ENCODE data around the gene ST6GAL1. TPM values are rescaled to one million over a fixed set of nuclear protein-coding genes. Genes with fewer than 3 reads are reported as not detected.

The ST6GAL1 gene
- polyA plus RNA-seq, 3 donors: 19.0 to 24.4 (median 20.5) TPM

DNA sequence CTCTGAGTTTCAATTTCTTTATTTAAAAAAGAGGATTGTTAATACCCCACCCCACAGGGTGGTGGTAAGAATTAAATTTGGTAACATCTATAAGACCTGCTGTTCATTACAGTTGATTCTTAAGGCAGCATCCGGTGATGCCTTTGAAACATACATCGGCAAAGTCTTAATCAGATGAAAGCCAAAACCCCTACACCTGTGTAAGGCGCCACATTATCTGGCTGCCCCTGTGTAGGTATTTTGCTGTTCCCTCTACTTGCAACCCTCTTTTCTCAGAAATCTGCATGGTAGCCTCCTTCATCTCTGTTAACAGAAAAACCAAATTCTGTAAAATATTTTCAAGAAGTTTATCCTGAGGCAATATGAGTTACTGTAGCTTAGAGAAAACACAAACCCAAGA lies 90.0 kb downstream of the ST6GAL1 start:
- Histone ChIP-seq H2AFZ (ENCODE audit: insufficient read depth, low read depth, low read length, poor library complexity, severe bottlenecking) (no peak overlapping the region), H3K27ac (ENCODE audit: low read depth in 1 of 2, low read length in 2 of 2) (no peak overlapping the region), H3K4me1 (ENCODE audit: control insufficient read depth in 1 of 2, insufficient read depth in 2 of 2, low read length in 2 of 2) (peaks cover 32 to 38% of the 10 kb centered on the region in 2 donors), H3K4me2 (replicated peaks; ENCODE audit: extremely low read depth, low read length, poor library complexity, severe bottlenecking) (no peak overlapping the region), H3K9ac (ENCODE audit: insufficient read depth, low read length, poor library complexity, severe bottlenecking) (no peak overlapping the region), H3K27me3 (ENCODE audit: control insufficient read depth in 2 of 2, insufficient read depth in 2 of 2, low read length in 2 of 2) (no peaks in the 10 kb centered on the region), H3K4me3 (replicated peaks in 1 of 3; ENCODE audit: low read depth in 2 of 3, low read length in 3 of 3) (no peak overlapping the region), H3K9me3 (replicated peaks in 1 of 2; ENCODE audit: control insufficient read depth in 1 of 2, insufficient read depth in 1 of 2, low read length in 2 of 2) (no peaks in the 10 kb centered on the region), H3K79me2 (ENCODE audit: insufficient read depth, low read length) (peaks cover 4% of the 10 kb centered on the region), H3K36me3 (replicated peaks in 1 of 2; ENCODE audit: control insufficient read depth in 1 of 2, insufficient read depth in 2 of 2, low read length in 2 of 2) (peaks cover 0 to 3% of the 10 kb centered on the region in 2 donors), H4K20me1 (ENCODE audit: insufficient read depth, low read length) (no peaks in the 10 kb centered on the region)
- peaks cover 39% of the 10 kb centered on the region for H3K4me1 Mint-ChIP-seq
- peaks cover 0 to 2% (median 0%) of the 10 kb centered on the region in 3 donors for H3K27me3 Mint-ChIP-seq (ENCODE audit: low read depth in 3 of 3)
- H3K4me3 Mint-ChIP-seq: no peak overlapping the region
- H3K9me3 Mint-ChIP-seq: peaks cover 0 to 4% (median 0%) of the 10 kb centered on the region in 7 donors
- TF ChIP-seq, protein P1, sequence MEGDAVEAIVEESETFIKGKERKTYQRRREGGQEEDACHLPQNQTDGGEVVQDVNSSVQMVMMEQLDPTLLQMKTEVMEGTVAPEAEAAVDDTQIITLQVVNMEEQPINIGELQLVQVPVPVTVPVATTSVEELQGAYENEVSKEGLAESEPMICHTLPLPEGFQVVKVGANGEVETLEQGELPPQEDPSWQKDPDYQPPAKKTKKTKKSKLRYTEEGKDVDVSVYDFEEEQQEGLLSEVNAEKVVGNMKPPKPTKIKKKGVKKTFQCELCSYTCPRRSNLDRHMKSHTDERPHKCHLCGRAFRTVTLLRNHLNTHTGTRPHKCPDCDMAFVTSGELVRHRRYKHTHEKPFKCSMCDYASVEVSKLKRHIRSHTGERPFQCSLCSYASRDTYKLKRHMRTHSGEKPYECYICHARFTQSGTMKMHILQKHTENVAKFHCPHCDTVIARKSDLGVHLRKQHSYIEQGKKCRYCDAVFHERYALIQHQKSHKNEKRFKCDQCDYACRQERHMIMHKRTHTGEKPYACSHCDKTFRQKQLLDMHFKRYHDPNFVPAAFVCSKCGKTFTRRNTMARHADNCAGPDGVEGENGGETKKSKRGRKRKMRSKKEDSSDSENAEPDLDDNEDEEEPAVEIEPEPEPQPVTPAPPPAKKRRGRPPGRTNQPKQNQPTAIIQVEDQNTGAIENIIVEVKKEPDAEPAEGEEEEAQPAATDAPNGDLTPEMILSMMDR (IDR thresholded peaks at IDR 0.05): no peak
- 100% methylated on average over 2 of the region's 3 CpGs for WGBS (ENCODE audit: insufficient coverage)
- no peak for DNase-seq
- H3K27ac Mint-ChIP-seq: no peak overlapping the region
- intact Hi-C loops (cut with micrococcal nuclease): no loop called here
- peaks cover 14 to 22% of the 10 kb centered on the region in 2 donors for H3K36me3 Mint-ChIP-seq

DNA sequence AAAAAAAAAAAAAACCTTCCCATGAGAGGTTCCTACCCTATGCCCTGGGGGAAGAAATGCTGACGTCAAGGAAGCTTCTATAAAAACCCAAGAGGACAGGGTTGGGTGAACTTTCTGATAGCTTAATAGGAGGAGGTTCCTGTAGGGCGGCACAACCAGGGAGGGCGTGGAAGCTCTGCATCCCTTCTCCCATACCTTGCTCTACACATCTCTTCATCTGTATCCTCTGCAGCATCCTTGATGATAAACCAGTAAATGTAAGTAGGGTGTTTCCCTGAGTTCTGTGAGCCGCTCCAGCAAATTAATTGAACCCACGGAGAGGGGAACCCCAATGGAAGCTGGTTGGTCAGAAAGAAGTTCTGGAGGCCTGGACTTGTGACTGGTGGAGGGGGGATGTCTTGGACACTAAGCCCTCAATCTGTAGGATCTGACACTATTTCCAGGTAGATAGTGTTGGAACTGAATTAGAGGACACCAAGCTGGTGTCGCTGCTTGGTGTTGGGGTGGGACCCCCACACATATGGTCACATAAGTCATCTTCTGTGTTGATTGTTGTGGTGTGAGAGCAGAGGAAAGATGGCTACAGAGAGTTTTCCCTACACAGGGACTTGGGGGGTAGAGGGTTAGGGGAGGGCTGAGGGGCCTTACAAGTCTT lies 91.5 kb downstream of the ST6GAL1 start:
- no peak for DNase-seq
- H3K27ac Mint-ChIP-seq: peak overlapping the region in 1 of 7 donors; percentile 55
- Histone ChIP-seq H4K20me1 (ENCODE audit: insufficient read depth, low read length) (no peaks in the 10 kb centered on the region), H3K4me2 (replicated peaks; ENCODE audit: extremely low read depth, low read length, poor library complexity, severe bottlenecking) (no peak overlapping the region), H3K9me3 (replicated peaks in 1 of 2; ENCODE audit: control insufficient read depth in 1 of 2, insufficient read depth in 1 of 2, low read length in 2 of 2) (no peaks in the 10 kb centered on the region), H3K4me1 (ENCODE audit: control insufficient read depth in 1 of 2, insufficient read depth in 2 of 2, low read length in 2 of 2) (peaks cover 21 to 25% of the 10 kb centered on the region in 2 donors), H3K4me3 (replicated peaks in 1 of 3; ENCODE audit: low read depth in 2 of 3, low read length in 3 of 3) (no peak overlapping the region), H3K36me3 (replicated peaks in 1 of 2; ENCODE audit: control insufficient read depth in 1 of 2, insufficient read depth in 2 of 2, low read length in 2 of 2) (peaks cover 0 to 3% of the 10 kb centered on the region in 2 donors), H2AFZ (ENCODE audit: insufficient read depth, low read depth, low read length, poor library complexity, severe bottlenecking) (no peak overlapping the region), H3K27ac (ENCODE audit: low read depth in 1 of 2, low read length in 2 of 2) (no peak overlapping the region), H3K9ac (ENCODE audit: insufficient read depth, low read length, poor library complexity, severe bottlenecking) (no peak overlapping the region), H3K79me2 (ENCODE audit: insufficient read depth, low read length) (peaks cover 9% of the 10 kb centered on the region), H3K27me3 (ENCODE audit: control insufficient read depth in 2 of 2, insufficient read depth in 2 of 2, low read length in 2 of 2) (no peaks in the 10 kb centered on the region)
- peaks cover 0 to 4% (median 0%) of the 10 kb centered on the region in 7 donors for H3K9me3 Mint-ChIP-seq
- peaks cover 0 to 2% (median 0%) of the 10 kb centered on the region in 3 donors for H3K27me3 Mint-ChIP-seq (ENCODE audit: low read depth in 3 of 3)
- intact Hi-C loops (cut with micrococcal nuclease): no loop called here
- TF ChIP-seq, protein P1 (IDR thresholded peaks at IDR 0.05): no peak
- no peak overlapping the region for H3K4me3 Mint-ChIP-seq
- peaks cover 14 to 15% of the 10 kb centered on the region in 2 donors for H3K36me3 Mint-ChIP-seq
- peaks cover 27% of the 10 kb centered on the region for H3K4me1 Mint-ChIP-seq
- 100% methylated on average over 2 of the region's 6 CpGs for WGBS (ENCODE audit: insufficient coverage)
